ENCODE measurements around the gene BTN3A1.
"Not testable (repeated sequence)": the region's sequence is repeated elsewhere in the genome, so short reads cannot be mapped to it uniquely, and the experiment has no call there.

BTN3A1 gene

DNA sequence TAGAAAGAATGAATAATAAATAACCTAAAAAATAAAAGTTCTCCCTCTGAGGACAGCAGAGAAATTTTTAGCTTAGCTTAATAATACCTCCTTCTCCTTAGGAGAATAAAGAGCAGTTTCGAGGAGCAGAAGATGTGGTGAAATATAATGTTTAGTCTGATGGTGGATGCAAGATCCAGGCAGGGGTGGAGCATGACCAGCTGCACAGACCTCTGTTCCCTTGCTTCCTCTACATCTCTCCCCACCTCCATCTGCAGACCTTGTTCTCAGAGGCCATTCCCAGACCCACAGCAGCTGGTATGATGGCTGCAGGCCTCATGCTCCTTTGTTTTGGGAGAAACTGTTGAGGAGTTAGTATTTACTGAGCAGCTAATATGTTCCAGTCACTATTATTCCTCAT, 35.6 kb upstream of the BTN3A1 start:
- DNase-seq (ENCODE audit: insufficient read length, low spot score) (no peak), FAIRE-seq (peak; percentile 60)
- no peak for TF ChIP-seq POLR2A (IDR thresholded peaks at IDR 0.05; ENCODE audit: low read depth, low read length)

DNA sequence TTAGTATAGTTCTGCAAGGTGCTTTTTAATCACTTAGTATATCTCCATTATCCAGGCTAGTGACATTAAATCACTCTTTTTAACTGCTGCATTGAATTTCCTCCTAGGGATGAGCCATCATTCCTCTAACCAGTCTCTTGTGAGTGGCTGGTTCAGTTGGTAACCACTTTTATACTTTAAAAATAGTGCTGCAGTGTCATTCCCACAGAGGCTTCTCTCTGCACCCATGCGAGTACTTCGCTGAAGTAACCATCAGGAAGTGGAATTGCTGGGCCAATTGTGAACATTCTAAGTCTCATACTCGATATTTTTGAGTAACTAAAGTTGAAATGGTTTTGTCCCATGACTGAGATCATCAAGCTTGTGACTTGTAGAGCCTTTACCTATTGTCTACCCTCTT, 35.0 kb upstream of the BTN3A1 start:
- DNase-seq (ENCODE audit: insufficient read length, low spot score) (no peak), FAIRE-seq (no peak)
- TF ChIP-seq POLR2A (IDR thresholded peaks at IDR 0.05; ENCODE audit: low read depth, low read length) = no peak

DNA sequence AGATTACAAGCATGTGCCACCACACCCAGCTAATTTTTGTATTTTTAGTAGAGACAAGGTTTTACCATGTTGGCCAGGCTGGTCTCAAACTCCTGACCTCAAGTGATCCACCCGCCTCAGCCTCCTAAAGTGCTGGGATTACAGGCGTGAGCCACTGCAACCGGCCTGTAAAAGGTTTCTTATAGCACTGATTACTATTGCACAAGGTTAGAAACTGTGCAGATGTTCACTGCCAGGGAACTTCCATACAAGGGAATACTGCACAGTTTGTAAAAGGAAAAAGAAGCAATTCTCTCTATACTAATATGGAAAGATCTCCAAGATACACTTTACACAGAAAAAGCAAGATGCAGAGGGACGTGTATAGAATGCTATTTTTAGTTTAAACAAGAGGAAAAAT, 30.3 kb upstream of the BTN3A1 start:
- FAIRE-seq; DNase-seq (ENCODE audit: insufficient read length, low spot score): not testable (repeated sequence)

DNA sequence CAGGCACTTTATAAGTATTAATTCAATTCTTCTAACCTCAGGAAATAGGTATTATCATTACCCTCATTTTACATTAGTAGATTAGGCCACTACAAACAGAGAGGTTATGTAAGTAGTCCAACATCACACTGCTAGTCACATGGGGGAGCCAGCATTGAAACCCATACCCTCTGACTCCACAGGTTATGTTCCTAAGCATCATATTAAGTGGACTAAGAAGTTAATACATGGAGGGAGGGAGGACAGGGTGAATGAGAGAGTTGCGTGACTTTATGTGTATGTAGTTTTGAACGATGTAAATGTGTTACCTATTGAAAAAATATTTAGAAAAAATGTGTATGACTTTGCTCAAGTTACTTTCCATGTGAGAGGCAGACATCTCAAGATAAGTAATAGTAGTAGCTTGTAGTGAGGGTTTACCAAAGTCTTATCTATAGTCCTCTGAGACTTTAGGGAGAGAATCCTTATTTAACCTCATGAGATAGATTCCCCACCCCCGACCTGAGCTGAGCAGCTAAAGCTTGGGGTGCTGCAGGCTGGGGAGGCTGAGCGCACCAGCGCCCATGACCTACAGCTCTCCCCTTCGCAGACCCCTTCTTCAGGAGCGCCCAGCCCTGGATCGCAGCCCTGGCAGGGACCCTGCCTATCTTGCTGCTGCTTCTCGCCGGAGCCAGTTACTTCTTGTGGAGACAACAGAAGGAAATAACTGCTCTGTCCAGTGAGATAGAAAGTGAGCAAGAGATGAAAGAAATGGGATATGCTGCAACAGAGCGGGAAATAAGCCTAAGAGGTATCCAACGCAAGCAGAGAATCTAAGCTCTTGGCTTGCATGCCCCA, 29.5 kb upstream of the BTN3A1 start:
- no peak for TF ChIP-seq POLR2A (IDR thresholded peaks at IDR 0.05; ENCODE audit: low read depth, low read length)
- no peak for FAIRE-seq
- no peak for DNase-seq (ENCODE audit: insufficient read length, low spot score)

DNA sequence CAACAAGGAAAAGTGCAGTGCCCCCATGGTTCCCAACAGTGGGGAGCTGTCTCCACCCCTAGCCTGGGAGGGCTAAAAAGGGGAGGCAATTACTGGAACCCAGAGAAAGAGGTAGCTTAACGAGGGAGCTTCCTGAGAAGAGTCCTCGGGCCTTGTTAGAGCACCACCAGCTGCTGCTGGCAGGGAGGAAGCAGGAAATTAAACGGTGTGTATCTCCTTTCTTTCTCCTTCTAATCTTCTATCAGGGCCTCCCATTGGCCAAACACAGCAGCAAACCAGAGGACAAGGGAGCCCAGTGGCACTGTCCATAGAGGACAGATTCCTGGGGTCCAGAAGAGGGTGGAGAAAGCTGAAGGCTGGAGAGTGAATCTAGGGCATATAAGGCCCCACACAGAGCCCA, 26.8 kb upstream of the BTN3A1 start:
- TF ChIP-seq POLR2A (IDR thresholded peaks at IDR 0.05; ENCODE audit: low read depth, low read length) = no peak
- no peak for FAIRE-seq
- no peak for DNase-seq (ENCODE audit: insufficient read length, low spot score)

DNA sequence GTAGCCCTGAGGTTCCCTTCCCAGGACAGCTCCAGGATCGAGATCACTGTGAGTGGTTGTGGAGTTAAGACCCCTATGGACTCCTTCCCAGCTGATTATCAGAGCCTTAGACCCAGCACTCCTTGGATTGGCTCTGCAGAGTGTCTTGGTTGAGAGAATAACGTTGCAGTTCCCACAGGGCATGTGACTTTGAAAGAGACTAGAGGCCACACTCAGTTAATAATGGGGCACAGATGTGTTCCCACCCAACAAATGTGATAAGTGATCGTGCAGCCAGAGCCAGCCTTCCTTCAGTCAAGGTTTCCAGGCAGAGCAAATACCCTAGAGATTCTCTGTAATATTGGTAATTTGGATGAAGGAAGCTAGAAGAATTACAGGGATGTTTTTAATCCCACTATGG, 24.4 kb upstream of the BTN3A1 start:
- no peak for DNase-seq (ENCODE audit: insufficient read length, low spot score)
- no peak for FAIRE-seq
- TF ChIP-seq POLR2A (IDR thresholded peaks at IDR 0.05; ENCODE audit: low read depth, low read length) = no peak

DNA sequence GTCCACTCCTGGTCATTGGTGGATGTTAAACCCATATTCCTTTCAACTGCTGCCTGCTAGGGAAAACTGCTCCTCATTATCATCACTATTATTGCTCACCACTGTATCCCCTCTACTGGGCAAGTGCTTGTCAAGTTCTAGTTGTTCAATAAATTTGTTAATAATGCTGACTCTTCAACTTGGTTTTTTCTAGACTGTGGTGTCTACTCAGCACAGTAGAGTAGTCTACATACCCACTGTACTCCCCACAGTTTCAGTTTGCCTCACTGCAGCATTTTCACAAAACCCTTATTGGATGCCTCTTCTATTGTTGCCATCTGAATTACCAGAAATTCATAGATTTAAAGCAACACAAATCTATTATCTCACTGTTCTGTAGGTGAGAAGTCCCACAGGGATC, 23.9 kb upstream of the BTN3A1 start:
- FAIRE-seq; DNase-seq (ENCODE audit: insufficient read length, low spot score): not testable (repeated sequence)

DNA sequence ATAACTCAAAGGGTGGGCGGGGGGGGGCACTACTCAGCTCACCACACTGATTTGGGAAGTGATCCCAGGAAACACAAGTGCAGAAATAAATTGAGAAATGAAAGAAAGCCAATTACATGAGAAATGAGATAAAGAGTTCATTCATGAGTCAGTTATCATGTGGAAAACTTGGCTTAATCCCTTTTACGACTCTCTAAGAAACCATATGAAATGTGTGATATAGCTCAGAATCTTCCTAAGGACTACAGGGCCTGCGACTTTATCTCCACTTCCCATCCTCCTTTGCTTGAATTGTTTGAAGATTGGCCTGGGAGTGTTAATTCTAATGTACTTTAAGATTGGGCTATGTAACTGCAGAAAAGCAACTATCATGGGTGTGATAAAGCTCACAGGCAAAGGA, 22.8 kb upstream of the BTN3A1 start:
- no peak for TF ChIP-seq POLR2A (IDR thresholded peaks at IDR 0.05; ENCODE audit: low read depth, low read length)
- no peak for FAIRE-seq
- no peak for DNase-seq (ENCODE audit: insufficient read length, low spot score)

DNA sequence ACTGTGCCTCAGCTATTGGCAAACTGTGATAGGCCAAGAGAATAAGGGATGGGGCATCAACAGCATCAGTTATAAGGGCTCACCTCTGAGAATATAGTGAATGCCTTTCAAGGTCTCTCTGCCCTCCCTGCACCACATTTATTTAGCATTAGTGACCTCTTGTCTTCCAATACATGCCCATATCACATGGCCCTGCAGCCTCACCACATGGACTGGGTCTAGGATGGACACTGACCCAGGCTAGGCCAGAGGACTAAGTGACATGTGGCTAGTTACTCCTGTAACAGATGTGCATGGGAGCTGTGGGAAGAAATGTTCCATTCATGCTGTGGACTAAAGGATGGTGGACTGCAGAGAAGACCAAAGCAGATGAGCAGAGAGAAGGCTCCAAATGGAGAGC, 22.3 kb upstream of the BTN3A1 start:
- DNase-seq (ENCODE audit: insufficient read length, low spot score) (no peak), FAIRE-seq (no peak)
- no peak for TF ChIP-seq POLR2A (IDR thresholded peaks at IDR 0.05; ENCODE audit: low read depth, low read length)

DNA sequence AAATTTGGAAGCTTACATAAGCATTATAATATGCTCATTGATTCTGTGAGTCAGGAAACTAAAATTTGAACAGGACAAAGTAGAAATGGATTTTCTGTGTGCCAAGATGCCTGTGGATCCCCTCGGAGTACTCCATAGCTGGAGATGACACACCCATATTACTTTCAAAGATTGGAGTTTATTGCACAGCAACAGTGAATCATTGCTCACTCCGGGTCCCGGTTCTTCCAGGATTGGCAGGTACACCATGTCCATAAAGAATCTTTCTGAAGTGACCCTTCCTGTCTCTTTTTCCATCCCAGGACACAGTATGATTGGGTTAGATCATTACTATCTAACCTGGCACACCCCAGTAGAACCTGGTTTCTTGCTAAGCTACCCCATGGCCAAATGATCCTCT, 21.8 kb upstream of the BTN3A1 start:
- no peak for FAIRE-seq
- DNase-seq (ENCODE audit: insufficient read length, low spot score) = no peak
- no peak for TF ChIP-seq POLR2A (IDR thresholded peaks at IDR 0.05; ENCODE audit: low read depth, low read length)

DNA sequence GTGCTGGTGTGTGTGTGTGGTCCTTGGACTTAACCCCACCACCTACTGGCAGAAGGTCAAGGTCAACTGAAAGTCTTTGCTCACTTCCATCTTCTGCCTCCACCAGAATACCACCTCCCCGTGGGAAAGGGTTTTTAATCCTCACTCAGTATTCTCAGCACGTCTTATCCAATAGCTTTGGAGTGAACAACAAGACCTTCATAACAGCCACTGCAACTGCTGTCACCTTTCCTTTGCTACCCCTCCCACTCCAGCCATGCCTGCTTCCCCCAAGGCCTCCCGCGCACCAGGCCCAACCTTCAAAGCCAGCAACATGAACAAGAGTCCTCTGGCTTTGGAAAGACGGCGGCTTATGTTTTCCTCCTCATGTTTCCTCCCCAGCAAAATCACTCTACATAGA, 20.0 kb upstream of the BTN3A1 start:
- no peak for FAIRE-seq
- no peak for TF ChIP-seq POLR2A (IDR thresholded peaks at IDR 0.05; ENCODE audit: low read depth, low read length)

DNA sequence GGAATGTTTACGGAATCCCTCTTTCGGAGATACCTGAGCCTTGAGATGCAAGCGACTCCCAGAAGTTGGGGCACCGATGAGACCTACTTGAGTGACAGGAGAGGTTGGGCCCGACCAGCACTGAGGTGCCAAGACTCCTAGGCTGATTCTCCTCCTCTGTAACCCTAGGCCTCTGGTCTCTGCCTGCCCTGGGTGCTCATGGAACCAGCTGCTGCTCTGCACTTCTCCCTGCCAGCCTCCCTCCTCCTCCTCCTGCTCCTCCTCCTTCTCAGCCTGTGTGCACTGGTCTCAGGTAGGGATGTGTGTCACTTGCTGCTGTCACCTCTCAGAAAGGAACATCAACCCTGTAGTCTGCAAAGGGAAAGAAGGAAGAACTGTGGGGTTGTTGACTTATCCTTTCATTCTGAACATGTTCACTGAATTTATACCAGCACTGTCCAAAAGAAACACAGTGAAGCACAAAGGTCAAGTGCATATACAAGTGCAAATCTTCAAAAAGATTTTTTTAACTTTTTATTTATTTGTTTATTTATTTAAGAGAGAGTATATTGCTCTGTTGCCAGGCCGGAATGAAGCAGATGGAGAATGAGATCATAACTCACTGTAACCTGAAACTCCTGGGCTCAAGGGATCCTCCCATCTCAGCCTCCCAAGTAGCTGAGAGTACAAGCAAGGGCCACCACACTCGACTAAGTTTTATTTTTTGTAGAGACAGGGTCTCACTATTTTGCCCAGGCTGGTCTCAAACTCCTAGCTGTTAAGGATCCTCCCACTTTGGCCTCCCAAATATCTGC, 18.3 kb upstream of the BTN3A1 start:
- FAIRE-seq (no peak), DNase-seq (ENCODE audit: insufficient read length, low spot score) (no peak)
- TF ChIP-seq POLR2A (IDR thresholded peaks at IDR 0.05; ENCODE audit: low read depth, low read length) = no peak

More for the DNA sequence above, 20.0 kb upstream of the BTN3A1 start:
- no peak for DNase-seq (ENCODE audit: insufficient read length, low spot score)

DNA sequence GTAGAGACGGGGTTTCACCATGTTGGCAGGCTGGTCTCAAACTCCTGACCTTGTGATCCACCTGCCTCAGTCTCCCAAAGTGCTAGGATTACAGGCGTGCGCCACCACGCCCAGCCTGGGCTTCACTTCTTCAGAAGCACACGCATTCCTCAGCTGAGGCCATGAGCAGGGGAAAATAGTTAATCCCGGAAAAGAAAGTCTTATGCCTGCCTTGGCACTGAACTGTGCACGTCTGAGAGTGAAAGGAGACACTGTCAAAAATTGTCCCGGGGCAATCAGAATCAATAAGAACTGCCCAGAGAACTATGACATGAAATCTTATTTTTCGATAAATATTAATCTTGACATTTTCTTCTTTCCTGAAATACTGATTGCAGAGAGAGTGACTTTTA, 16.3 kb upstream of the BTN3A1 start:
- FAIRE-seq = no peak
- TF ChIP-seq POLR2A (IDR thresholded peaks at IDR 0.05; ENCODE audit: low read depth, low read length) = no peak
- no peak for DNase-seq (ENCODE audit: insufficient read length, low spot score)

DNA sequence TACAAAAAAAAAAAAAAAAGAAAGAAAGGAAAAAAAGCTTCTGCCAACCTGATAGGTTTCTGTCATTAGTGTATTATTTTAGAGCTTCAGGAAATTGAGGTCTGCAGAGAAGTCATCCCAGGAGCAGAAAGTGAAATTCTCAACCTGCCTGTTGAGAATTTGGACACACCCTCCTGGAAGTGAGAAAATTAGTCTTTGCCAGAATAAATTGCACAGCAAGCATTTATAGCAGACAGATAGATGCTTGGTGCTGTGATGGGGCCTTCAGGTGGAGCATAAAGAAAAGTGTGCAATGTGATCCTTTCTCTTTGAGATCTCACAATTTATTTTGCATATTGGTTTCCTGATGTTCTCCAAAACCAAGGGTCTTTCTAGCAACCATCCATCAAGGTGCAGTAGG, 14.5 kb upstream of the BTN3A1 start:
- no peak for FAIRE-seq
- DNase-seq (ENCODE audit: insufficient read length, low spot score) = no peak
- no peak for TF ChIP-seq POLR2A (IDR thresholded peaks at IDR 0.05; ENCODE audit: low read depth, low read length)

DNA sequence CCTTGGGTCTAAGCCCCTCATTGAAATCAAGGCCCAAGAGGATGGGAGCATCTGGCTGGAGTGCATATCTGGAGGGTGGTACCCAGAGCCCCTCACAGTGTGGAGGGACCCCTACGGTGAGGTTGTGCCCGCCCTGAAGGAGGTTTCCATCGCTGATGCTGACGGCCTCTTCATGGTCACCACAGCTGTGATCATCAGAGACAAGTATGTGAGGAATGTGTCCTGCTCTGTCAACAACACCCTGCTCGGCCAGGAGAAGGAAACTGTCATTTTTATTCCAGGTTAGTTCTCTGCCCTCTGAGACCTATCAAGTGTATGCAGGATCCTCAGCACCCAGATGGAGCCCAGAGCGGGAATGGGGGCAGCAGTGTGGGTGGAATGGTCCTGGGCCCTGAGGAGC, 14.1 kb upstream of the BTN3A1 start:
- FAIRE-seq (no peak), DNase-seq (ENCODE audit: insufficient read length, low spot score) (no peak)
- TF ChIP-seq POLR2A (IDR thresholded peaks at IDR 0.05; ENCODE audit: low read depth, low read length) = no peak
